GM19438 (cell line): Measurements from ENCODE around the gene USP10.
A peak's percentile ranks its signal among the peaks of the same experiment; 100 is the strongest.
"Not testable (repeated sequence)": the region's sequence is repeated elsewhere in the genome, so short reads cannot be mapped to it uniquely, and the experiment has no call there.

Experiments used
- ATAC-seq: cut with Tn5 transposase; IDR thresholded peaks from one replicate; pipeline ENCODE4 v1.9.1; 2021; ENCODE audit warnings: low read depth; ENCODE audit not compliant: unreplicated experiment

USP10 gene

GRCh38 chr16:84724606-84725309 is 25.0 kb downstream of the USP10 start:
- no peak for ATAC-seq

GRCh38 chr16:84725481-84726078 is 25.8 kb downstream of the USP10 start:
- no peak for ATAC-seq

GRCh38 chr16:84726079-84726668 is 26.4 kb downstream of the USP10 start:
- peak; percentile 12 for ATAC-seq

- peak; percentile 46 for ATAC-seq
Measured at GRCh38 chr16:84726669-84727467, 27.1 kb downstream of the USP10 start.

- ATAC-seq = no peak
Measured at GRCh38 chr16:84728853-84729424, 29.1 kb downstream of the USP10 start.

- no peak for ATAC-seq
Measured at GRCh38 chr16:84729716-84730320, 30.0 kb downstream of the USP10 start.

- ATAC-seq = no peak
Measured at GRCh38 chr16:84730406-84731106, 30.8 kb downstream of the USP10 start.

- ATAC-seq = not testable (repeated sequence)
Measured at GRCh38 chr16:84732332-84732673, 32.5 kb downstream of the USP10 start.

GRCh38 chr16:84732674-84733352 is 33.0 kb downstream of the USP10 start:
- ATAC-seq = no peak

- no peak for ATAC-seq
Measured at GRCh38 chr16:84735849-84736586, 36.2 kb downstream of the USP10 start.

- no peak for ATAC-seq
Measured at GRCh38 chr16:84737192-84738011, 37.6 kb downstream of the USP10 start.

GRCh38 chr16:84738255-84739038 is 38.6 kb downstream of the USP10 start:
- no peak for ATAC-seq

- no peak for ATAC-seq
Measured at GRCh38 chr16:84739349-84740124, 39.7 kb downstream of the USP10 start.

- no peak for ATAC-seq
Measured at GRCh38 chr16:84740596-84741116, 40.9 kb downstream of the USP10 start.

- no peak for ATAC-seq
Measured at GRCh38 chr16:84741340-84741830, 41.6 kb downstream of the USP10 start.

- no peak for ATAC-seq
Measured at GRCh38 chr16:84742641-84743092, 42.9 kb downstream of the USP10 start.
